HepG2 (cell line): ENCODE measurements around the gene IGIP. TPM values are rescaled to one million over a fixed set of nuclear protein-coding genes. Genes with fewer than 3 reads are reported as not detected.

Source experiments
- ESRRA ChIP-seq: sonication (generic); formaldehyde crosslinking; IDR thresholded peaks from 2 replicates; pipeline ENCODE4 v1.5.1; 2020; ENCODE audit warnings: mild to moderate bottlenecking, low read depth, missing genetic modification reagents
- GATAD1 ChIP-seq: IDR thresholded peaks from 2 replicates; pipeline ENCODE4 v1.6.1; 2016; ENCODE audit warnings: missing genetic modification reagents, missing compliant biosample characterization
- KLF9 ChIP-seq: IDR thresholded peaks from 2 replicates; pipeline ENCODE4 v1.6.1; 2016; ENCODE audit warnings: low read depth
- KMT2B ChIP-seq: IDR thresholded peaks from 2 replicates; pipeline ENCODE4 v1.6.1; 2016; ENCODE audit warnings: missing genetic modification reagents, missing compliant biosample characterization
- PCBP2 ChIP-seq: fragments of 200-400 bp; formaldehyde crosslinking; optimal IDR thresholded peaks from 2 replicates; pipeline ENCODE3; 2018; ENCODE audit warnings: low read length, low read depth; ENCODE audit not compliant: poor library complexity, severe bottlenecking
- SMAD9 ChIP-seq: sonication (generic); formaldehyde crosslinking; IDR thresholded peaks from 2 replicates; pipeline ENCODE4 v1.5.1; 2020; ENCODE audit warnings: mild to moderate bottlenecking, missing genetic modification reagents
- ZBTB3 ChIP-seq: sonication (generic); formaldehyde crosslinking; IDR thresholded peaks from 2 replicates; pipeline ENCODE4 v1.4.0; 2020; ENCODE audit warnings: low read depth, mild to moderate bottlenecking, moderate library complexity, missing genetic modification reagents, borderline replicate concordance
- ZFYVE20 ChIP-seq: sonication (generic); formaldehyde crosslinking; IDR thresholded peaks from 2 replicates; pipeline ENCODE4 v1.8.0; 2023; ENCODE audit warnings: low read depth, mild to moderate bottlenecking, moderate library complexity, missing genetic modification reagents, borderline replicate concordance
- ZIK1 ChIP-seq: sonication (generic); formaldehyde crosslinking; IDR thresholded peaks from 2 replicates; pipeline ENCODE4 v1.5.0; 2020; ENCODE audit warnings: mild to moderate bottlenecking, low read depth, missing genetic modification reagents, borderline replicate concordance
- ZNF17 ChIP-seq: sonication (generic); formaldehyde crosslinking; IDR thresholded peaks from 2 replicates; pipeline ENCODE4 v1.5.0; 2020; ENCODE audit warnings: mild to moderate bottlenecking, missing genetic modification reagents
- ZNF552 ChIP-seq: sonication (generic); formaldehyde crosslinking; IDR thresholded peaks from 2 replicates; pipeline ENCODE4 v1.9.0; 2022; ENCODE audit warnings: missing genetic modification reagents, mild to moderate bottlenecking, borderline replicate concordance
- ZSCAN21 ChIP-seq: sonication (generic); formaldehyde crosslinking; IDR thresholded peaks from 2 replicates; pipeline ENCODE4 v1.8.0; 2022; ENCODE audit warnings: mild to moderate bottlenecking, missing genetic modification reagents, moderate library complexity, borderline replicate concordance
- polyA plus RNA-seq, 8 experiments: library from polyadenylated mRNA; depleted of rRNA in 3 of 8; stranded (reverse) in 7 of 8; unstranded in 1 of 8; fragments of >200 nt; fragmentation: Illumina TruSeq in 4 of 8; extraction: Trizol in 4 of 8; gene quantifications; 2 replicates each; pipeline versions ENCODE4 v1.2.1 to v1.2.3, GENCODE V29; 2011 to 2016; ENCODE audit warnings: low read depth in 4 of 8, missing spikeins in 1 of 8, mixed read lengths in 1 of 8; ENCODE audit not compliant: insufficient read depth in 1 of 8
- total RNA-seq, 5 experiments: library from RNA; depleted of rRNA; stranded (reverse); fragments of >200 nt; fragmentation: Illumina TruSeq; extraction: Trizol; gene quantifications; 2 replicates each; pipeline ENCODE4 v1.2.3, GENCODE V29; 2016; ENCODE audit warnings: low read depth in 1 of 5
- TF ChIP-seq, protein P1 (sequence below): IDR thresholded peaks from 2 replicates; pipeline ENCODE4 v1.6.1; 2016; ENCODE audit warnings: low read depth
- TF ChIP-seq, protein P2 (sequence below): sonication (generic); formaldehyde crosslinking; IDR thresholded peaks from 2 replicates; pipeline ENCODE4 v1.4.0; 2020; ENCODE audit warnings: missing genetic modification reagents, borderline replicate concordance
- TF ChIP-seq, protein P3 (sequence below): sonication (generic); formaldehyde crosslinking; conservative IDR thresholded peaks from 2 replicates; pipeline ENCODE4 v1.8.0; 2022; ENCODE audit warnings: mild to moderate bottlenecking, moderate library complexity, missing genetic modification reagents
- TF ChIP-seq, protein P4 (sequence below): sonication (generic); formaldehyde crosslinking; IDR thresholded peaks from 2 replicates; pipeline ENCODE4 v1.5.1; 2020; ENCODE audit warnings: mild to moderate bottlenecking, missing genetic modification reagents
- TF ChIP-seq, protein P5 (sequence below), 2 experiments: sonication (generic) in 1 of 2; formaldehyde crosslinking in 1 of 2; IDR thresholded peaks; 2 replicates each; pipeline versions ENCODE4 v1.4.0 to v1.6.1; 2018 to 2020; ENCODE audit warnings: missing genetic modification reagents in 2 of 2, borderline replicate concordance in 1 of 2, low read depth in 1 of 2, mild to moderate bottlenecking in 1 of 2, missing biosample characterization in 1 of 2

The IGIP gene
- total and polyA plus RNA-seq, 2 of the 13 experiments (the other 11 are each of a cell fraction or from before 2014, with no cell fraction given), result 1.7 to 2.1 TPM

DNA sequence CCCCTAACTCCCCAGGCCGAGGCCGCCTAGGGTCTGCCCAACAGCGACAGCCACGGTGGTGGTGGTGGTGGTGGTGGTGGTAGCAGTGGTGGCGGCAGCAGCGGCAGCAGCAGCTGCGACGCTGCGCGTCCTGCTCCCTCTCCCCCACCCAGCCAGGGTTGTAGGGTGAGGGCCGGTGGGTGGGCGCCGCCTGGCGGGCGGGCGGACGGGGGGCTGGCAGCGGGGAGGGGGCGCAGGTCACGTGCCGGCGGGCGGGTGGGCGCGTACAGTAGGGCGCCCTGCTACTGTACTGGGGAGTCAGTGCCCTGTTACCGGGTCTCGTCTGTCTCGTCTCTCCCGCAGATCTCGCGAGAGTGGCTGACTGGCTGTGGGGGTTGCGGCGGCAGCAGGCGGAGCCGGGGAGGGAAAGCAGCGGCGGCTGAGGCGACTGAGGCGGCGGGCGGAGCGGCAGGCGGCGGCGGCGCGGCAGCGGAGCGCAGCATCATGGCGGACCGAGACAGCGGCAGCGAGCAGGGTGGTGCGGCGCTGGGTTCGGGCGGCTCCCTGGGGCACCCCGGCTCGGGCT, 12.0 kb upstream of the IGIP start, which contains the start of gene PURA (continued):
- TF ChIP-seq, protein P1, sequence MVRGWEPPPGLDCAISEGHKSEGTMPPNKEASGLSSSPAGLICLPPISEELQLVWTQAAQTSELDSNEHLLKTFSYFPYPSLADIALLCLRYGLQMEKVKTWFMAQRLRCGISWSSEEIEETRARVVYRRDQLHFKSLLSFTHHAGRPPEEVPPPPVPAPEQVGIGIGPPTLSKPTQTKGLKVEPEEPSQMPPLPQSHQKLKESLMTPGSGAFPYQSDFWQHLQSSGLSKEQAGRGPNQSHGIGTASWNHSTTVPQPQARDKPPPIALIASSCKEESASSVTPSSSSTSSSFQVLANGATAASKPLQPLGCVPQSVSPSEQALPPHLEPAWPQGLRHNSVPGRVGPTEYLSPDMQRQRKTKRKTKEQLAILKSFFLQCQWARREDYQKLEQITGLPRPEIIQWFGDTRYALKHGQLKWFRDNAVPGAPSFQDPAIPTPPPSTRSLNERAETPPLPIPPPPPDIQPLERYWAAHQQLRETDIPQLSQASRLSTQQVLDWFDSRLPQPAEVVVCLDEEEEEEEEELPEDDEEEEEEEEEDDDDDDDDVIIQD (CRISPR knock-in tag), result no peak
- TF ChIP-seq ZNF552 (CRISPR knock-in tag), result no peak
- TF ChIP-seq, protein P2, sequence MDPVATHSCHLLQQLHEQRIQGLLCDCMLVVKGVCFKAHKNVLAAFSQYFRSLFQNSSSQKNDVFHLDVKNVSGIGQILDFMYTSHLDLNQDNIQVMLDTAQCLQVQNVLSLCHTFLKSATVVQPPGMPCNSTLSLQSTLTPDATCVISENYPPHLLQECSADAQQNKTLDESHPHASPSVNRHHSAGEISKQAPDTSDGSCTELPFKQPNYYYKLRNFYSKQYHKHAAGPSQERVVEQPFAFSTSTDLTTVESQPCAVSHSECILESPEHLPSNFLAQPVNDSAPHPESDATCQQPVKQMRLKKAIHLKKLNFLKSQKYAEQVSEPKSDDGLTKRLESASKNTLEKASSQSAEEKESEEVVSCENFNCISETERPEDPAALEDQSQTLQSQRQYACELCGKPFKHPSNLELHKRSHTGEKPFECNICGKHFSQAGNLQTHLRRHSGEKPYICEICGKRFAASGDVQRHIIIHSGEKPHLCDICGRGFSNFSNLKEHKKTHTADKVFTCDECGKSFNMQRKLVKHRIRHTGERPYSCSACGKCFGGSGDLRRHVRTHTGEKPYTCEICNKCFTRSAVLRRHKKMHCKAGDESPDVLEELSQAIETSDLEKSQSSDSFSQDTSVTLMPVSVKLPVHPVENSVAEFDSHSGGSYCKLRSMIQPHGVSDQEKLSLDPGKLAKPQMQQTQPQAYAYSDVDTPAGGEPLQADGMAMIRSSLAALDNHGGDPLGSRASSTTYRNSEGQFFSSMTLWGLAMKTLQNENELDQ (CRISPR knock-in tag), result no peak
- no peak for TF ChIP-seq ZSCAN21 (CRISPR knock-in tag)
- TF ChIP-seq ZNF17 (CRISPR knock-in tag), result no peak
- TF ChIP-seq, protein P3, sequence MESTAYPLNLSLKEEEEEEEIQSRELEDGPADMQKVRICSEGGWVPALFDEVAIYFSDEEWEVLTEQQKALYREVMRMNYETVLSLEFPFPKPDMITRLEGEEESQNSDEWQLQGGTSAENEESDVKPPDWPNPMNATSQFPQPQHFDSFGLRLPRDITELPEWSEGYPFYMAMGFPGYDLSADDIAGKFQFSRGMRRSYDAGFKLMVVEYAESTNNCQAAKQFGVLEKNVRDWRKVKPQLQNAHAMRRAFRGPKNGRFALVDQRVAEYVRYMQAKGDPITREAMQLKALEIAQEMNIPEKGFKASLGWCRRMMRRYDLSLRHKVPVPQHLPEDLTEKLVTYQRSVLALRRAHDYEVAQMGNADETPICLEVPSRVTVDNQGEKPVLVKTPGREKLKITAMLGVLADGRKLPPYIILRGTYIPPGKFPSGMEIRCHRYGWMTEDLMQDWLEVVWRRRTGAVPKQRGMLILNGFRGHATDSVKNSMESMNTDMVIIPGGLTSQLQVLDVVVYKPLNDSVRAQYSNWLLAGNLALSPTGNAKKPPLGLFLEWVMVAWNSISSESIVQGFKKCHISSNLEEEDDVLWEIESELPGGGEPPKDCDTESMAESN (CRISPR knock-in tag), result 0 out of 2 replicates have a peak, but pooled peaks have one; percentile 60
- no peak for TF ChIP-seq ZBTB3 (CRISPR knock-in tag)
- TF ChIP-seq GATAD1 (CRISPR knock-in tag), result no peak; the same call in 1 of the 2 replicates
- TF ChIP-seq, protein P4, sequence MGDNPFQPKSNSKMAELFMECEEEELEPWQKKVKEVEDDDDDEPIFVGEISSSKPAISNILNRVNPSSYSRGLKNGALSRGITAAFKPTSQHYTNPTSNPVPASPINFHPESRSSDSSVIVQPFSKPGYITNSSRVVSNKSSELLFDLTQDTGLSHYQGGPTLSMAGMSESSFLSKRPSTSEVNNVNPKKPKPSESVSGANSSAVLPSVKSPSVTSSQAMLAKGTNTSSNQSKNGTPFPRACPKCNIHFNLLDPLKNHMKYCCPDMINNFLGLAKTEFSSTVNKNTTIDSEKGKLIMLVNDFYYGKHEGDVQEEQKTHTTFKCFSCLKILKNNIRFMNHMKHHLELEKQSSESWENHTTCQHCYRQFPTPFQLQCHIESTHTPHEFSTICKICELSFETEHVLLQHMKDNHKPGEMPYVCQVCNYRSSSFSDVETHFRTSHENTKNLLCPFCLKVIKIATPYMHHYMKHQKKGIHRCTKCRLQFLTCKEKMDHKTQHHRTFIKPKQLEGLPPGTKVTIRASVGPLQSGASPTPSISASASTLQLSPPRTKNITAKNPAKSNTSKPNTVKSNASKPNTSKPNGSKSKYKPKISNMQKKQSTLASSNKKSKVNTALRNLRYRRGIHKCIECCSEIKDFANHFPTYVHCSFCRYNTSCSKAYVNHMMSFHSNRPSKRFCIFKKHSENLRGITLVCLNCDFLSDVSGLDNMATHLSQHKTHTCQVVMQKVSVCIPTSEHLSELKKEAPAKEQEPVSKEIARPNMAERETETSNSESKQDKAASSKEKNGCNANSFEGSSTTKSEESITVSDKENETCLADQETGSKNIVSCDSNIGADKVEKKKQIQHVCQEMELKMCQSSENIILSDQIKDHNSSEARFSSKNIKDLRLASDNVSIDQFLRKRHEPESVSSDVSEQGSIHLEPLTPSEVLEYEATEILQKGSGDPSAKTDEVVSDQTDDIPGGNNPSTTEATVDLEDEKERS (CRISPR knock-in tag), result no peak
- TF ChIP-seq PCBP2, result no peak
- TF ChIP-seq ZFYVE20, result no peak
- 0 out of 2 replicates have a peak, but pooled peaks have one; percentile 19 for TF ChIP-seq ESRRA (CRISPR knock-in tag)
- TF ChIP-seq KLF9 (CRISPR knock-in tag), result no peak
- TF ChIP-seq, protein P5, sequence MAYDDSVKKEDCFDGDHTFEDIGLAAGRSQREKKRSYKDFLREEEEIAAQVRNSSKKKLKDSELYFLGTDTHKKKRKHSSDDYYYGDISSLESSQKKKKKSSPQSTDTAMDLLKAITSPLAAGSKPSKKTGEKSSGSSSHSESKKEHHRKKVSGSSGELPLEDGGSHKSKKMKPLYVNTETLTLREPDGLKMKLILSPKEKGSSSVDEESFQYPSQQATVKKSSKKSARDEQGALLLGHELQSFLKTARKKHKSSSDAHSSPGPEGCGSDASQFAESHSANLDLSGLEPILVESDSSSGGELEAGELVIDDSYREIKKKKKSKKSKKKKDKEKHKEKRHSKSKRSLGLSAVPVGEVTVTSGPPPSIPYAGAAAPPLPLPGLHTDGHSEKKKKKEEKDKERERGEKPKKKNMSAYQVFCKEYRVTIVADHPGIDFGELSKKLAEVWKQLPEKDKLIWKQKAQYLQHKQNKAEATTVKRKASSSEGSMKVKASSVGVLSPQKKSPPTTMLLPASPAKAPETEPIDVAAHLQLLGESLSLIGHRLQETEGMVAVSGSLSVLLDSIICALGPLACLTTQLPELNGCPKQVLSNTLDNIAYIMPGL (CRISPR knock-in tag; IDR thresholded peaks at IDR 0.05; ENCODE audit: borderline replicate concordance in 1 of 2, low read depth in 1 of 2), result peak; percentile 77 to 82; a peak in 3 of 4 replicates
- TF ChIP-seq ZIK1 (CRISPR knock-in tag), result no peak; the same call in 1 of the 2 replicates
- 0 out of 2 replicates have a peak, but pooled peaks have one; percentile 71 for TF ChIP-seq KMT2B (CRISPR knock-in tag)
- TF ChIP-seq SMAD9 (CRISPR knock-in tag), result no peak
